ENCODE results near the gene ERC1.

The ERC1 gene

GRCh38 chr12:1445807-1446206 lies 454.8 kb downstream of the ERC1 start:
- DNase-seq (ENCODE audit: low read depth) = no peak

DNA sequence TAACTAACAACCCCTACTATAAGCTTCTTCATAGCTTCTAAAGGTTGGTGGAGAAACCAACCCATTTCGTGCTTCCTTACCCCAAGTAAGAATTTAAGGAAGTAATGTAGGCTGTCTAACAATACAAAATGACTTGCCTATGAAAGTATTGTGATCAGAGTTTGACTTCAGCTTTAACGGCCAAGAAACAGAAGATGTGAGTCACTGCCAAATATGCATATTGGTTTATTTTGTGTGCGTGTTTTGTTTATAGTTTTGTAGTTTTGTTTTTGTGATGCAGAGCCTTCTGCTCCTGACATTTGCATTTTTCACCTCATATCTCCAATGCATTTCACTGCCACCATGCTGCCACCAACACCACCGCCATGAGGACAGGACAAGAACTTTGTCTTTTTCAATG lies 457.3 kb downstream of the ERC1 start:
- DNase-seq (ENCODE audit: low read depth) = peak; percentile 21

DNA sequence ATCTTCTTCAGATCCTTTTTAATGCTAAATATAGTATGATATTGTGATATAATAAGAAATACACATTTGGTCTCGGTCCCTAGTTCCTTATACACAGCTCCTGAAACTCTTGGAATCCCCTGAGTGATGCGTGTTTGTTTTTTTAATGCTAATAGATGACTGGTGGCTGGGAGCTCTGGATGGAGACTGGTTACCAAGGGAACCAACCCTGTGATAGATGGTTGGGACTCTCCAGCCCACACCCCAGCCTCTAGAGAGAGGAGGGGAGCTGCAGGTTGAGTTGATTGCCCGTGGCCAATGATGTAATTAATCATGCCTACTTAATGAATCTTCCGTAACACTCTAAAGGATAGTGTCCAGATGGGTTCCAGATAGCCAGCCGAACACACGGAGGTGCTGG lies 462.8 kb downstream of the ERC1 start:
- DNase-seq (ENCODE audit: low read depth) = no peak

DNA sequence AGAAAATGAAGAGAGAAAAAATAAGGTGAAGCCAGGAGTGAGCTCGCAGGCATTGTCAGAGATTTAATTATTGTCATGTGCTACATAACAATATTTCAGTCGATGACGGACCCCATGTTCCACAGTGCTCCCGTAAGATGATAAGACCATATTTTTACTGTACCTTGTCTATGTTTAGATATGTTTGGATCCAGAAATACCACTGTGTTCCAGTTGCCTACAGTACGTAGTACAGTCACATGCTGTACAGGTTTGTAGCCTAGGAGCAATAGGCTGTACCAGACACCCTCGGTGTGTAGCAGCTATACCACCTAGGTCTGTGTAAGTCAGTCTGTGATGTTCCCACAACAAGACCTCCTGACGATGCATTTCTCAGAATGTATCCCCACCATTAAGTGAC lies 465.9 kb downstream of the ERC1 start:
- DNase-seq (ENCODE audit: low read depth) = no peak

- DNase-seq (ENCODE audit: low read depth) = peak; percentile 94
Measured at GRCh38 chr12:1457901-1458300, 466.9 kb downstream of the ERC1 start.

DNA sequence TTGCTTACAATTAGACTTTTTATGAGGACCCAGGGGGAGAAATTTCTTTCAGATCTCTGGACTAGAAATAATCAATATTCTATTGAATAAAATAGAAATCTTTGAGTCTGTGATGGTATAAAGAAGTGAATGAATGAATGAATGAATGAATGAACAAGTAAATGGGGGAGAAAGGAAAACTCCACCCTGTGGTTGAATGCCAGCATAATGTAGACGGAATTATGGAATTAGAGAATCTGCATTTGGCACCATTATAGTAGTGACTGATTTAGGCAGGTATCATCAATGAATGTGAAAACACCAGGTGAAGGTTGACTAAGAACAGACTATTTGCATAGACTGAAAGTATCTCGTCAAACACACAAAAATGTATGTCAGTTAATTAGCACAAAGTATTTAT lies 468.3 kb downstream of the ERC1 start:
- DNase-seq (ENCODE audit: low read depth) = no peak

DNA sequence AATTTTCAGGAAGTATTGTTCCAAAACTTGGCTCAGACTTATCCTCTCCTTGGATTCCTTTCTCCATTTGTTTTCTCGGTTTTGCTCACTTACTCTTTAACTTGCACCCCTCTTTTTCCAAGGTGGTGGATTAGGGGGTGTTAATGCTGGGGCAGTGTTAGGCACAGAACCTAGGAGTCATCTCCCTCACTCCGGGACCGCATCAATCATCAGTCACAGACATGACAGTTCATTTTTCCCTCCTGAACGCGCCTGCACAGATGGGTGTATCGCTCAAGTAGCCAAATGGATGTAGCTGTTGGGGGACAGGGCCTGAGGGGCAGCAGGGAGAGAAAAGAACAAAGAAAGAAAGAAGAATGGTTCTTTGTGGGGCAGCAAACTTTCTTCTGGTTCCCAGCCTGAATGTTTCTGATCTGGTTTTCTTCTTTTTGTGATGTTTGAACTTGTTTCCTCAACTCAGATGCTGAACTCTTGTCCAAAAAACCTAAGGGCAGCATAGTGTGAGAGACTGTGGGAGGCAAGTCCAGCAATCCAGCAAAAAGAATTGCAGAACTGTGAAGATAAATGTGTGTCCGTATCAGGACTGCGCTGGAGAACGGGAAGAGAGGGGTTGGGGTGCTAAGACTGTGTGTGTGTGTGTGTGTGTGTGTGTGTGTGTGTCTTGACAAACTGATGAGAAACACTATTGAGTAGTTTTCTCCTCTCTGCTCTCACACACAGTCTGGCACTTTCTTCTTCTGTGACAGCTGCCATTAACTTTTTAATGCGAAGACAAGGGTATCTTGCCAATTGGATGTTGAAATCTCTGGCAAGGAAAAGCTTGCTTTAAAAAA lies 472.3 kb downstream of the ERC1 start:
- peak; percentile 33 for DNase-seq (ENCODE audit: low read depth)

- no peak for DNase-seq (ENCODE audit: low read depth)
Measured at GRCh38 chr12:1464925-1465324, 473.9 kb downstream of the ERC1 start.

GRCh38 chr12:1465990-1466389 lies 475.0 kb downstream of the ERC1 start:
- no peak for DNase-seq (ENCODE audit: low read depth)

DNA sequence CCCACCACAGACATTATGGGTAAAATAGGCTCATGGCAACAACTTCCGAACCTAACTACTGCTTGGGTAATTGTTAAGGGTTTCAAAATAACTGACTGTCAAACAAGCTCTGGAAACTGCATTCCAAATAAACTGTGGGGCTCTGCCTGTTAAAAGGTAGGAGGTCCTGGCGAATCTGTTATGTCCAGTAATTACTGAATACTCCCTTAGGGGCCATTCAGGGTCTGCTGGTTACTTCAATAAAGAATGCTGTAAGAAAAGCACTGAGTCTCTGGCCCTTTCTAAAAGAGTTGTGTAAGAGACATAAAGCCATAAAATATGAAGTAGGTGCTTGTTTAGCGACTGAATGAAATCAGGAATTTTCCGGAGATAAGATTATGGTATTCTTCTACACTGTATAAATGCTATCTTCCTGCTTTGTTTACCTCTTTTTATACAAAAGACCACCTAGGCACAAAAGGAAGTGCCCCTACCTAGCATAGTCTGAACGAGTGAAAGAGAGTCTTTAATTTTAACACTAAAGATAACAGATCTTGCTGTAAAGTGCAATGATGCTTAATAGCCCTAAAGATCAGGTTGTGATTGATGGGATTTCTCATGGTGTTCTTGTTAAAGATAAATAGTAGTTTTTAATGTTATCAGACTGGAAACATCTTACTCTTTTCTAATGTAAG lies 475.6 kb downstream of the ERC1 start:
- DNase-seq (ENCODE audit: low read depth) = no peak

DNA sequence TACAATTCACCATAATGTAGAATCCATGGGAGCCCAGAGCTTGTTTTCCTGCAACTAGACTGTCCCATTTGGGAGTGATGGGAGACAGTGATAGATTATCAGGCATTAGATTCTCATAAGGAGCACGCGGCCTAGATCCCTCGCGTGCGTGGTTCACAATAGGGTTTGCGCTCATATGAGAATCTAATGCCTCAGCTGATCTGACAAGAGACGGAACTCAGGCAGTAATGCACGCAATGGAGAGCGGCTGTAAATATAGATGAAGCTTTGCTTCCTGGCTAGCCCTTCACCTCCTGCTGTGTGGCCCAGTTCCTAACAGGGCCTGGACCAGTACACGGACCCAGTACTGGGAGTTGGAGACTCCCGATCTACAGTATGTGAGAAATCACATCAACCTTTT lies 476.7 kb downstream of the ERC1 start:
- DNase-seq (ENCODE audit: low read depth) = no peak

GRCh38 chr12:1469070-1469469 lies 478.0 kb downstream of the ERC1 start:
- no peak for DNase-seq (ENCODE audit: low read depth)

DNA sequence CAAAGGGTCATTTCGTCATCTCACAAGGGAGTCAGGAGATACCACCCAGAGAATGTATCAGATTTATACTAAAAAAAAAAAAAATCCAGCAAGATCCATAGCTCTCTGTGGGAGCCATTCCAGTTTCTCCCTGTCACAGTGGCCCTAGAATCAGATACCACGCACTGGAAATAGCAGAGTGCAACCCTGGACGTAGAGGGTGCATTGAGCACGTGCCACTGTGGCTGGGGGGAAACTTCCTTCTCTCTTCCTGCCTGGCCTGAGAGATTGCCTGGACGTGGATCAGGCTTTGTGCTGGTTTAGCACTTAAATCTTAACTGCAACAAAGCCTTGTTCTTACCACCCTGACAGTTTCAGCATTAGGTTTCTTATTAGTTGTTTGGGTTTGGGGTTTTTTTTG lies 479.0 kb downstream of the ERC1 start:
- no peak for DNase-seq (ENCODE audit: low read depth)

GRCh38 chr12:1471224-1471623 lies 480.2 kb downstream of the ERC1 start:
- no peak for DNase-seq (ENCODE audit: low read depth)

DNA sequence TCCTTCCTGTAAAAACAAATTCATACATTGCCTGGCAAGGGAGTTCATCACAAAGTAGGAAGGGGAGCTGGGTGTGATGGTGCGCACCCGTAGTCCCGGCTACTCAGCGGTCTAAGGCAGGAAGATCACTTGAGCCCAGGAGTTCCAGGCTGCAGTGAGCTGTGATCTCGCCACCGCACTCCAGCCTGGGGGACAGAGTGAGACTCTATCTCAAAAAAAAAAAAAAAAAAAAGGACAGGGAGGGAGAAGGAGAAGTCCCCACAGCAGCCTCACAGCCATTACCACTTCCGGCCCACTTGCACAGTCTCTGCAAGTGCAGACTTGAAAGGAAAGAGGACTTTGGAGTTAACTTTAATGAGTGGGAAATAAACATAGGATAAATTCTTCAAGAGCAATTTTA lies 482.4 kb downstream of the ERC1 start:
- no peak for DNase-seq (ENCODE audit: low read depth)

DNA sequence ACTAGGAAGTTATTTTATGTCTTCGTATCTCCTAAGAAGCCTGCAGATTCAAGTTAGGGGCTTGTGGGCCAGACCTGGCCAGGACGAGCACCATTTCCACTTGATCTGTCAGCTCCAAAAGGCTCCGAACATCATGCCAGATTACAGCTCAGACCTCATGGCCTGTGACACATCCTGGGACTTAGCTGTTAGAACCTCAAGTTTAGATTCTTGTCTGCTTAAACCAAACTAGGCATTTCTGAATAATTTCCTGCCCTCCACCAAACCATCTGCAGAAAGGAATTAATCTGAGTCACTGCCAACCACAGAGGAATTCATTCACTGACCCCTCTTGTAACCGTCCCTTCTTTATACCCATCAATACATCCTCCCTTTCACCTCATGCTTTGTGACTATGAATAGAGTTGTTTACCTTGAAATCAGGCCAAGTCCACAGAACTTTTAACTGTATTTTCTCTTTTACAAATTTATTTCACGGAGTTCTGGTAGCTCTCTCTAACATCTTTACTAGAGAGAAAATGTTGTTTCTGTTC lies 483.1 kb downstream of the ERC1 start:
- peak; percentile 93 for DNase-seq (ENCODE audit: low read depth)

DNA sequence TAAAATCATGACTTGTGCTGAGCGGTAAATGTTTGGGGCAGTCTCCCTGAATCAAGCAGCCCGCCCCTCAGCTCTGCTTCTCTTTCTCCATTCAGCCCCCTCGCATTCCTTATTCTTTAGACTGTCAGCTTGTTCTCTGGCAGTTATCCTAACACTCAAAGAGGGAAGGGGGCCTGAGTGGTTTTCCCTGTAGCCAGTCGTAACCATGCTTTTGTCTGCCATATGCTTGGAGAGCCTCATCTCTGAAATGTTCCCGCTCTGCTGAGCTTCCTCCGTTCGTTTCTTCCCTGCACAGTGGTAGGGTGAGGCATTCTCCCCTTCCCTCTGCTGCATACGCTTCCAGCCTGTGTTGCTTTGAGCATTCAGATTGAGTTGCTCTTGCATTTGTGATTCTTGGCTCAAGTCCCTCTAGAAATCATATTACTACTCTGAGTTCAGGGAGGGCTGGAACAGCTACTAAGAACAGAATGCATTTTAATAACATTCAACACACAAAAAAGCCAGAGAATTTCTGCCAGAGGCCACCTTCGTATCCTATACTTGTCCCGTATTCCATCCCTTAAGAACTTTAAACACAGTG lies 483.6 kb downstream of the ERC1 start:
- DNase-seq (ENCODE audit: low read depth) = peak; percentile 93

DNA sequence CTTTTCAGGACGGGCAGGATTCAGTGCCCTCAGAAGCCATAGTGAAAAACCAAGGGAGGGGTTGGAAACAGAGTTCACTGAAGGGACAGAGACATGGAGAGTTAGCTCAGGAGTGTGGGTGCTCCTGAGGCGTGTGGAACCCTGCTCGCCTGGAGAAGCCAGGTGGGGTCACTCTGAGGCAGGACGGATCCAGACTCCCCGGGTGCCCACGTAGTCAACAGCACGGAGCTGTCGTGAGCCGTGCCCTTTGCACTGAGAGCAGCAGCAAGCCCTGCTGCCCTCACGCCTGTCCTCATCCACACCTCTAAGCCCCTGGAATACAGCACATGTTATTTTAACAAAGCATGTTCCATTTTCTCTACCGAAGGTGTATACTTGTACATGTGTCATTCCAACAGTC lies 488.6 kb downstream of the ERC1 start:
- DNase-seq (ENCODE audit: low read depth) = no peak

GRCh38 chr12:1481326-1481725 lies 490.3 kb downstream of the ERC1 start:
- peak; percentile 64 for DNase-seq (ENCODE audit: low read depth)

DNA sequence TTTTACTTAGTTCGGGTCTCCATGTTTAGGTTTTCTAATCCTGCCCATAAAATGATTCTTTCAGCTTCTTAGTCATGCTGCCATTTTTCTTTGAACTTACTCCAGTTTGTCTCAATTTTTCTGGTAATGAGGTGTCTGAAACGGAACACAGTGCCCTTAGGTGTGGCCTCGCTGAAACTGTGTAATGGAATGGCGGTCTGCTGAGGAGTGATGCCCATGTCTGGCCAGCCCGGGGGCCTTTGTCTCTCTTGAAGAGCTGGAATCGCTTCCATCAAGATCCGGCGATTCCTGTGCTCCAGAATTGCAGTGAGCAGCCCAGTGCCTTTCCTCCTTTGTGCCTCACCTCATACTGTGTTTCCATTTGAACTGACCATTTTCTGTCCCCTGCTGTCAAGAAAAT lies 490.9 kb downstream of the ERC1 start:
- DNase-seq (ENCODE audit: low read depth) = no peak

DNA sequence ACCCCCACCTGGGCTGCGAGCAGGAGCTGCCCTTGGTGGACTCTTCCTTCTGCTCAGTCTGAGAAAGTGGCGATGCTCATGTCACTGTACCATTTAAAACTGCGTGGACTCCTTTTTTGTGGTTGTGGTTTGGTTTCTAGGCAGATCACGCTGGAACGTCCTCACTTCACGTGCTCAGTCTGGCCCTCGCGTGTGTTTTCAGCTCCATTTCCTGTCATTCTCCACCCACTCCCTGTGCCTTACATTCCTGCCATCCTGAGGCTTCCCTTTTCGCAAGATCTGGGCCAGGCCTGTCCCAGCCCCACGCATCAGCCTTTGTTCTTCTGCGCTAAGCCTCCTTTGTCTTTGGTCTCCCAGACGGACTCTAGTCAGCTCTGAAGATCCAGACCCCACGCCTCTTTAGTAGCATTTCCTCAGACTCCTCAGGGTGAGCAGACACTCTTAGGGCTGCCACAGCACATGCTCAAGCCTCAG lies 497.9 kb downstream of the ERC1 start:
- DNase-seq (ENCODE audit: low read depth) = peak; percentile 83

- no peak for DNase-seq (ENCODE audit: low read depth)
Measured at GRCh38 chr12:1491983-1492697, 501.1 kb downstream of the ERC1 start.
